ENCODE measurements around the gene OSER1. TPM values are rescaled to one million over a fixed set of nuclear protein-coding genes. Genes with fewer than 3 reads are reported as not detected.

OSER1 gene
- total and polyA plus RNA-seq, 2 of the 8 experiments (the other 6 are each of a cell fraction or from before 2014, with no cell fraction given), result 24.5 to 31.8 TPM

DNA sequence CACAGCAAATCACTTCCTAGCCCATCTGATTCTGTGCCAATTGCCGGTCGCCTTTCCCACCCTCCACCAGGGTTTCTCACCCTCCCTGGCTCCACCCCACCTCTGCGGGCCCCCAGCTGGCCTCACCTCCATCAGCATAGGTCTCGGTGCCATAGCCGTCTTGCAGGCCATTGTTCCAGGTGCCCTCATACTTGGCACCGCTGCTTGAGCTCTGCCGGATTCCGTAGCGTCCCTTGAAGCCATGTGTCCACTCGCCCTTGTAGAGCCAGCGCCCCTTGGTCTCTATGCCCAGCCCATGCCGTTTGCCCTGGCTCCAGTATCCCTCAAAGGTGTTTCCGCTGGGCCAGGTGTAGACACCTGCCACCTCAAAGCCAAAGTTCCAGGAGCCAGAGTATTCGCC is 24.4 kb downstream of the OSER1 start (continued):
- TF ChIP-seq PHF8 (conservative IDR thresholded peaks at IDR 0.05; ENCODE audit: low read depth, low read length) (no peak), POLR2A (IDR thresholded peaks at IDR 0.05; ENCODE audit: control extremely low read depth in 1 of 2, low read depth in 2 of 2, low read length in 2 of 2) (no peak), SP1 (IDR thresholded peaks at IDR 0.05; ENCODE audit: low read depth, low read length) (no peak)
